Keratinocyte (primary cell): Measurements from ENCODE around the gene BCL6B.

Source experiments
- CTCF ChIP-seq, 3 experiments: IDR thresholded peaks in 1 of 3; conservative IDR thresholded peaks in 1 of 3; optimal IDR thresholded peaks in 1 of 3; 2 replicates in 2 of 3; 3 replicates in 1 of 3; pipeline versions ENCODE3 to v1.5.1; 2011; ENCODE audit warnings: low read length in 3 of 3, mild to moderate bottlenecking in 3 of 3, moderate library complexity in 2 of 3, control low read depth in 1 of 3, inconsistent platforms in 1 of 3; ENCODE audit not compliant: insufficient read depth in 2 of 3; ENCODE audit errors: extremely low read depth in 1 of 3
- EZH2 ChIP-seq: IDR thresholded peaks from one replicate; pipeline ENCODE4 v1.6.1; 2012; ENCODE audit warnings: inconsistent platforms, mild to moderate bottlenecking, low read length, moderate library complexity

- TF ChIP-seq CTCF (optimal IDR thresholded peaks at IDR 0.05 in 1 of 3, IDR thresholded peaks at IDR 0.05 in 1 of 3, conservative IDR thresholded peaks at IDR 0.05 in 1 of 3; ENCODE audit: extremely low read depth in 1 of 3, insufficient read depth in 2 of 3, low read length in 3 of 3), result no peak
- TF ChIP-seq EZH2, result no peak
Observed at GRCh38 chr17:7046127-7046724, 23.4 kb downstream of the BCL6B start.
